RWPE2 (cell line): ENCODE data around the gene MAGI1.

Experiments
- ATAC-seq: fragments of 200-7000 bp; cut with Tn5 transposase; 3 replicates; pipeline ENCODE4 v1.9.1; 2021; ENCODE audit warnings: low read depth
- DNase-seq: peaks from one replicate; pipeline ENCODE4 v3.0.0-alpha.2; 2020; ENCODE audit warnings: low spot score
- H3K27ac ChIP-seq: fragments of 450-650 bp; 2 replicates; pipeline ENCODE4 v1.5.1; 2017; ENCODE audit warnings: mild to moderate bottlenecking; ENCODE audit not compliant: poor library complexity, severe bottlenecking
- H3K27me3 ChIP-seq: fragments of 250-450 bp; sonication (Bioruptor Pico); 2 replicates; pipeline ENCODE4 v1.5.1; 2021; ENCODE audit warnings: mild to moderate bottlenecking, moderate library complexity; ENCODE audit not compliant: insufficient read depth, poor library complexity, severe bottlenecking
- H3K36me3 ChIP-seq: fragments of 250-450 bp; sonication (Bioruptor Pico); 2 replicates; pipeline ENCODE4 v1.5.1; 2020; ENCODE audit warnings: low read depth, mild to moderate bottlenecking, moderate library complexity
- H3K4me1 ChIP-seq: fragments of 250-450 bp; sonication (Bioruptor Pico); 2 replicates; pipeline ENCODE4 v1.5.1; 2021; ENCODE audit warnings: mild to moderate bottlenecking, moderate library complexity; ENCODE audit not compliant: insufficient read depth, poor library complexity, severe bottlenecking
- H3K4me3 ChIP-seq: fragments of 250-450 bp; sonication (Bioruptor Pico); 2 replicates; pipeline ENCODE4 v1.5.1; 2021; ENCODE audit warnings: mild to moderate bottlenecking, moderate library complexity; ENCODE audit not compliant: severe bottlenecking
- H3K9me3 ChIP-seq: fragments of 250-450 bp; sonication (Bioruptor Pico); 2 replicates; pipeline ENCODE4 v1.5.1; 2021; ENCODE audit warnings: mild to moderate bottlenecking, moderate library complexity; ENCODE audit not compliant: severe bottlenecking
- CTCF ChIP-seq: fragments of 450-650 bp; IDR thresholded peaks from one replicate; pipeline ENCODE4 v1.5.1; 2017; ENCODE audit warnings: mild to moderate bottlenecking, moderate library complexity; ENCODE audit not compliant: poor library complexity, severe bottlenecking

Gene MAGI1

DNA sequence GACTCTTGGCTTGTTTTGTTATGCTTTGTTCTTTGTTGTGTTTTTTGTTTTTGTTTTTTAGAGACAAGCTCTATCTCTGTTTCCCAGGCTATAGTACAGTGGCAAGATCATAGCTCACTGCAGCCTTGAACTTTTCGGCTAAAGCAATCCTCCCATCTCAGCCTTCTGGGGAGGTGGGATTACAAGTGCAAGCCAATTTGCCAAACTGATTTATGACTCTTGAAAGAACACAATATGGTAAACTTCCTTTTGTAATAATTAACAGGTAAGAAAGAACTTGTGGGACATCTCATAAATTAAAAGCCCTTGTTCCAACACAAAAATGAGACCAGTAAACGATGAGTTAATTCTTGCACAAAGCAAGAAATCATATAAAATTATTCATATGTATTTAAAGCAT is 476.3 kb downstream of the MAGI1 start:
- H3K36me3 ChIP-seq = no peaks in the 10 kb centered on the region
- no peak for ATAC-seq
- H3K27me3 ChIP-seq = no peaks in the 10 kb centered on the region
- TF ChIP-seq CTCF = no peak
- no peak for DNase-seq
- no peaks in the 10 kb centered on the region for H3K9me3 ChIP-seq
- H3K4me3 ChIP-seq = no peak overlapping the region
- no peak overlapping the region for H3K27ac ChIP-seq
- peaks cover 6% of the 10 kb centered on the region for H3K4me1 ChIP-seq

GRCh38 chr3:65561617-65562016 is 477.1 kb downstream of the MAGI1 start:
- TF ChIP-seq CTCF = no peak

DNA sequence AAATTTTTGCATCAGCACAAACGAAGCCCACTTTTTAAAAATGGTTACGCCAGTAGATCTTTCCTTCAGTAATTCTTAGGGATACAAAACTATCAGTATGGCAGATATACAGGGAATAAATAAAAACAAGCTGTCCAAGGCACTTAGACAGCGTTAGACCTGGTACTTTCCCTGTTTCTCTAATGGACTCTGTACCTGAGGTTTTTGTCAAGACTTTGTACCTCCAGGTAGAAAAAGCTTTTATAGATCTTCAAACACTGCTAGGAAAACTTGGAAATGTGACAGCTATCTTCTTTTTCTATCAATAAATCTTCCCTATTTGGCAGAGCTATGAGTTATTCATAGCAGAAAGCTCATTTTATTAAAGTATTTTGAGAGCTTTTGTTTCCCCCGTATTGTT is 477.8 kb downstream of the MAGI1 start:
- ATAC-seq (no peak), DNase-seq (no peak)
- H3K9me3 ChIP-seq = no peaks in the 10 kb centered on the region
- no peaks in the 10 kb centered on the region for H3K27me3 ChIP-seq
- H3K27ac ChIP-seq = no peak overlapping the region
- no peak overlapping the region for H3K4me3 ChIP-seq
- no peak for TF ChIP-seq CTCF
- H3K36me3 ChIP-seq = no peaks in the 10 kb centered on the region
- peaks cover 6% of the 10 kb centered on the region for H3K4me1 ChIP-seq

More at GRCh38 chr3:65561617-65562016, 477.1 kb downstream of the MAGI1 start:
- Histone ChIP-seq H3K9me3 (no peaks in the 10 kb centered on the region), H3K4me3 (no peak overlapping the region), H3K27ac (no peak overlapping the region), H3K27me3 (no peaks in the 10 kb centered on the region), H3K4me1 (peaks cover 6% of the 10 kb centered on the region), H3K36me3 (no peaks in the 10 kb centered on the region)
- DNase-seq (no peak), ATAC-seq (no peak)

DNA sequence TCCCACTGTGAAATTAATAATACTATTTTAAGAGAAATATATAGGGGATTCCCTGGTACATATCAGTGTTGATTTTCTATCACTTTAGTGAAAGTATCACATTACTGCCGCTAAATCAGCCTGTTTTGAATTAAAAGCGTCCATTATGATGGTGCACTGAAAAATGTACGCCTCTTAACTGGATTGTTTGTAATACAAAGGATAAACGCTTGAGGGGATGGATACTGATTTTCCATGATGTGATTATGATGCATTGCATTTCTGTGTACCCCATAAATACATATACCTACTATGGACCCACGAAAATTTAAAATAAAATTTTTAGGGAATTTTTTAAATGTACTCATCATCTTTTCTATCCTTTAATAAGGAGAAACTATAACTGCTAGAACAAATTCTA is 478.6 kb downstream of the MAGI1 start:
- H3K4me1 ChIP-seq = peaks cover 6% of the 10 kb centered on the region
- DNase-seq = no peak
- H3K4me3 ChIP-seq = no peak overlapping the region
- no peak overlapping the region for H3K27ac ChIP-seq
- ATAC-seq = no peak
- no peaks in the 10 kb centered on the region for H3K36me3 ChIP-seq
- no peaks in the 10 kb centered on the region for H3K27me3 ChIP-seq
- H3K9me3 ChIP-seq = no peaks in the 10 kb centered on the region
- no peak for TF ChIP-seq CTCF

GRCh38 chr3:65559643-65560042 is 479.1 kb downstream of the MAGI1 start:
- H3K4me3 ChIP-seq = no peak overlapping the region
- no peaks in the 10 kb centered on the region for H3K27me3 ChIP-seq
- peaks cover 6% of the 10 kb centered on the region for H3K4me1 ChIP-seq
- H3K9me3 ChIP-seq = no peaks in the 10 kb centered on the region
- no peak overlapping the region for H3K27ac ChIP-seq
- ATAC-seq (no peak), DNase-seq (no peak)
- no peak for TF ChIP-seq CTCF
- H3K36me3 ChIP-seq = no peaks in the 10 kb centered on the region
